NK-92 treated with Interleukin-12 subunit alpha and Interleukin-12 subunit beta, amount 100 ng/mL, for 24 hours (cell line): ENCODE results near the gene GLP1R.

Source experiments
- DNase-seq: peaks from one replicate; lab custom pipeline; 2025; lab: John Stamatoyannopoulos, UW

The GLP1R gene

GRCh38 chr6:39086294-39086693, 37.7 kb downstream of the GLP1R start:
- peak; percentile 55 for DNase-seq

GRCh38 chr6:39086711-39087110, 38.1 kb downstream of the GLP1R start:
- DNase-seq = no peak

- DNase-seq = no peak
These were observed 38.6 kb downstream of the GLP1R start for GRCh38 chr6:39087197-39087596.

GRCh38 chr6:39088331-39088730, 39.8 kb downstream of the GLP1R start:
- DNase-seq = no peak

GRCh38 chr6:39090036-39090435, 41.5 kb downstream of the GLP1R start:
- no peak for DNase-seq

- no peak for DNase-seq
These were observed 42.6 kb downstream of the GLP1R start for GRCh38 chr6:39091220-39091619.

GRCh38 chr6:39092124-39092523, 43.5 kb downstream of the GLP1R start:
- no peak for DNase-seq

- DNase-seq = no peak
These were observed 44.6 kb downstream of the GLP1R start for GRCh38 chr6:39093149-39093708.

- no peak for DNase-seq
These were observed 47.0 kb downstream of the GLP1R start for GRCh38 chr6:39095578-39095977.

GRCh38 chr6:39100358-39100757, 51.8 kb downstream of the GLP1R start:
- no peak for DNase-seq

GRCh38 chr6:39102071-39102820, 53.7 kb downstream of the GLP1R start:
- DNase-seq = no peak

- DNase-seq = no peak
These were observed 54.2 kb downstream of the GLP1R start for GRCh38 chr6:39102821-39103136.

- DNase-seq = no peak
These were observed 55.9 kb downstream of the GLP1R start for GRCh38 chr6:39104528-39104927.

- no peak for DNase-seq
These were observed 58.5 kb downstream of the GLP1R start for GRCh38 chr6:39107034-39107433.

GRCh38 chr6:39107641-39108040, 59.1 kb downstream of the GLP1R start:
- DNase-seq = no peak

GRCh38 chr6:39108041-39108839, 59.7 kb downstream of the GLP1R start:
- DNase-seq = no peak

GRCh38 chr6:39111280-39111679, 62.7 kb downstream of the GLP1R start:
- no peak for DNase-seq

GRCh38 chr6:39113788-39114187, 65.2 kb downstream of the GLP1R start:
- no peak for DNase-seq

GRCh38 chr6:39114388-39114703, 65.8 kb downstream of the GLP1R start:
- no peak for DNase-seq

- DNase-seq = peak; percentile 95
These were observed 66.4 kb downstream of the GLP1R start, which contains the start of gene SAYSD1 for GRCh38 chr6:39114704-39115599. Gene SAYSD1 (minus strand): TSS chr6:39115186. CDS start chr6:39115089, 97 bp downstream.

GRCh38 chr6:39118921-39119320, 70.3 kb downstream of the GLP1R start:
- no peak for DNase-seq

- DNase-seq = no peak
These were observed 75.5 kb downstream of the GLP1R start for GRCh38 chr6:39124114-39124513.
